Memory B cell (primary cell): Measurements from ENCODE around the gene POLR2C.

Experiments
- ATAC-seq: fragments of 150-1000 bp; cut with Tn5 transposase; 2 replicates; pipeline ENCODE4 v1.10.0; 2021; ENCODE audit warnings: low read depth, mild to moderate bottlenecking, moderate library complexity
- DNase-seq, 2 donors: peaks; one replicate each; pipeline ENCODE4 v3.0.0; 2022; ENCODE audit warnings: low spot score in 2 of 2
- H3K27ac Mint-ChIP-seq: one replicate; pipeline ENCODE4 v1.8.0; 2022; ENCODE audit warnings: mild to moderate bottlenecking, moderate library complexity, mixed read lengths
- H3K27me3 Mint-ChIP-seq: one replicate; pipeline ENCODE4 v1.8.0; 2022; ENCODE audit warnings: mixed read lengths
- H3K36me3 Mint-ChIP-seq: one replicate; pipeline ENCODE4 v1.8.0; 2022; ENCODE audit warnings: mild to moderate bottlenecking, mixed read lengths
- H3K4me1 Mint-ChIP-seq: one replicate; pipeline ENCODE4 v1.8.0; 2022; ENCODE audit warnings: mixed read lengths
- H3K4me3 Mint-ChIP-seq: one replicate; pipeline ENCODE4 v1.8.0; 2022; ENCODE audit warnings: mild to moderate bottlenecking, moderate library complexity, mixed read lengths
- H3K9me3 Mint-ChIP-seq: one replicate; pipeline ENCODE4 v1.8.0; 2022; ENCODE audit warnings: mixed read lengths

Gene POLR2C

DNA sequence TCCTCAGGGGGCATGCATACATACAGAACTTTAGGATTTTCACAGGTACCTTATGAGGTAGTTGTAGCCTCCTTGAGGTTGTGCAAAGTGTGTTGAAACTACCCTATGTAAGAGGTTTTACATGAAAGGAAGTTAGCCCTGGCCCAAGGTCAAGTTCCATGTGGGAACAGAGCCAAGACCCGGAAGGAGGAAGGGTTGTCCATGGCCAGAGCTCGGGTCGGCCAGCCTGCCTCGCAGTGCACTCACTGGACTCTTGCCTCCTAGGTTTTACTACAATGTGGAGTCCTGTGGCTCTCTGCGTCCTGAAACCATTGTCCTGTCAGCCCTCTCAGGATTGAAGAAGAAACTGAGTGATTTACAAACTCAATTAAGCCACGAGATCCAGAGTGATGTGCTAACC, 8.2 kb downstream of the POLR2C start:
- H3K36me3 Mint-ChIP-seq, result peaks cover 32% of the 10 kb centered on the region
- DNase-seq, result no peak
- no peak overlapping the region for H3K27ac Mint-ChIP-seq

DNA sequence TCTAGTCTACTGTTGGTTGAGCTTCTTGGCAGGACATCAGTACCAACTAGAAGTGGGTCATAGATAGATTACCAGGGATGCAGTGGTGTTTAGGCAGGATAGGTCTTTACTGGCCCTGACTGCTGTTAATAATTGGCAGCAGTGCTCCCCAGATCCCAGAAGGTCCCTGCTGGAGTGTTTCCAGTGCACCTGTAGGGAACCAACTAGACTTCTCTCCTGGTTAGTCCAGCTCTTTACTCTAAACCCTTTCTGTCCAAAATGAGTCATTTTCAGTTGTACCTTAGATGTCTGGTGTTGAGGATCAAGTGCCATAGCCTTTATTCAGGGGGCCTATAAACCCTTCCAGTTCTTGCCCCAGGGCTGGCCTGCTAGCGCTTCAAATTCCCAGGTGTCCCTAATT, 8.7 kb downstream of the POLR2C start:
- ATAC-seq, result no peak

More for the DNA sequence above, 8.2 kb downstream of the POLR2C start:
- H3K4me1 Mint-ChIP-seq, result peaks cover 8% of the 10 kb centered on the region
- no peak overlapping the region for H3K4me3 Mint-ChIP-seq
- no peaks in the 10 kb centered on the region for H3K9me3 Mint-ChIP-seq
- no peak for ATAC-seq
- H3K27me3 Mint-ChIP-seq, result no peaks in the 10 kb centered on the region

DNA sequence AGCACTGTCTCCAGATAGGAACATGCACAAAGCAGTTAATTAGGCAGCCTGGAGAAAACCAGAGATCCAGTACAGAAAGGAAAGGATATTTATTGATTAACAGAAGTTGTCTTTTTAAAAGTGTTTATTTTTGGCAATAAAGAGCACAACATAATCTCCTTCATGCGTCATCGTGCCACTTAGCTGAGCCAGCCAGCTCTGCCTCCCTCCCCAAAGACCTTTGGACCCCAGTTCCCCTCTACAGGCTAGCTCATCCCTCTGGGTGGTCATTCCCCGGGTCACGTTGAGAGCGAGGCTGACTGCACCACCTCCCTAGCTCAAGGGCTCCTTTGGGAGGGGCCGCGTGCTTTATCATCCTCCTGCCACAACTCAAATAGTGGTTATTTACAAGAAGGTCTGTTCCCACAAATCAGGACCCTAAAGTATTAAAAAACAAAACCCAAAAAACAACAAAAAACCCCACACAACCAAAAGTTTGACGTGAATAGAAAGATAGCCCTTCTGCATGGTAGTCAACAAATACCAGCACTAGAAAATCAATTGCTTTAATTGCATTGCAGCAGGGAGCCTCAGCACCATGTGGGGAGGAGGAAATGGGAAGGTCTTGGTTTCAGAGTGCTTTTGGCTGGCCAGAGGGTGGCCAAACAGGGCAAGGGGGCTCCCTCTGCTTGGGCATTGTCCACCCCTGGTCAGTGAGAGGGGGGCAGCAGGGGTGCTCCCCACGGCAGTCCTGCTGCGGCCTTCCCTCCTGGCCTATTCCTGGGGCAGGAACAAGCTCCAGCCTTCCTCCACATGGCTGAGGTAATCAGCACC, 9.6 kb downstream of the POLR2C start:
- H3K4me3 Mint-ChIP-seq, result no peak overlapping the region
- ATAC-seq (no peak), DNase-seq (no peak)
- peak overlapping the region; percentile 7 for H3K27ac Mint-ChIP-seq
- H3K36me3 Mint-ChIP-seq, result peaks cover 27% of the 10 kb centered on the region
- H3K27me3 Mint-ChIP-seq, result no peaks in the 10 kb centered on the region
- H3K4me1 Mint-ChIP-seq, result peaks cover 11% of the 10 kb centered on the region
- H3K9me3 Mint-ChIP-seq, result no peaks in the 10 kb centered on the region

More for the DNA sequence above, 8.7 kb downstream of the POLR2C start:
- Mint-ChIP-seq H3K4me1 (peaks cover 8% of the 10 kb centered on the region), H3K36me3 (peaks cover 27% of the 10 kb centered on the region), H3K27me3 (no peaks in the 10 kb centered on the region), H3K27ac (no peak overlapping the region), H3K4me3 (no peak overlapping the region), H3K9me3 (no peaks in the 10 kb centered on the region)
- no peak for DNase-seq

- Mint-ChIP-seq H3K36me3 (peaks cover 25% of the 10 kb centered on the region), H3K27me3 (no peaks in the 10 kb centered on the region), H3K9me3 (no peaks in the 10 kb centered on the region), H3K4me1 (peaks cover 11% of the 10 kb centered on the region), H3K4me3 (no peak overlapping the region), H3K27ac (no peak overlapping the region)
- DNase-seq, result no peak
- no peak for ATAC-seq
Measured at GRCh38 chr16:57472665-57473060, 10.2 kb downstream of the POLR2C start.

GRCh38 chr16:57473176-57473840, 10.8 kb downstream of the POLR2C start:
- no peaks in the 10 kb centered on the region for H3K9me3 Mint-ChIP-seq
- no peaks in the 10 kb centered on the region for H3K27me3 Mint-ChIP-seq
- peaks cover 13% of the 10 kb centered on the region for H3K4me1 Mint-ChIP-seq
- DNase-seq (no peak), ATAC-seq (no peak)
- peaks cover 22% of the 10 kb centered on the region for H3K36me3 Mint-ChIP-seq
- H3K4me3 Mint-ChIP-seq, result no peak overlapping the region
- no peak overlapping the region for H3K27ac Mint-ChIP-seq

DNA sequence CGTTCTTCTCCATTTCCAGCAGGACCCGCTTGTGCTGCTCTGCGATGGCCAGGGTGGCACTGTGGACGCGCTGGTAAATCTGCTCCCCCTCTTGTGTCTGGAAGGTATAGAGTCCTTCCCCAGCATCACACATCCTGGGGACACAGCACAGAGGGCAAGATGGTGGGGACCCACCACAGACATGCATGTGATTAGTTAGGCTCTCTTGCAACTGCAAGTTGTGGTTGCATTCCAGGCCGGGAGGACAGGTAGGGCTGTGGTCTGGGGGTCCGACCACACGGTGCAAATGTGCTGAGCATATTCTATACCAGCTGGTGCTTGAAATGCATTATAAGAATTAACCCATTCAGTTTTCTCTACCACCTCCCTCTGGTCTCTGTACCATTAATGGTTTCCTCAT, 11.4 kb downstream of the POLR2C start:
- DNase-seq, result no peak
- no peak overlapping the region for H3K4me3 Mint-ChIP-seq

GRCh38 chr16:57474671-57475661, 12.5 kb downstream of the POLR2C start:
- peaks cover 2% of the 10 kb centered on the region for H3K27me3 Mint-ChIP-seq
- ATAC-seq (no peak), DNase-seq (no peak)
- H3K4me3 Mint-ChIP-seq, result no peak overlapping the region
- peaks cover 21% of the 10 kb centered on the region for H3K4me1 Mint-ChIP-seq
- H3K27ac Mint-ChIP-seq, result peak overlapping the region; percentile 73
- H3K9me3 Mint-ChIP-seq, result no peaks in the 10 kb centered on the region
- H3K36me3 Mint-ChIP-seq, result peaks cover 10% of the 10 kb centered on the region

More for the DNA sequence above, 11.4 kb downstream of the POLR2C start:
- no peaks in the 10 kb centered on the region for H3K9me3 Mint-ChIP-seq
- H3K4me1 Mint-ChIP-seq, result peaks cover 18% of the 10 kb centered on the region
- H3K27me3 Mint-ChIP-seq, result no peaks in the 10 kb centered on the region
- no peak overlapping the region for H3K27ac Mint-ChIP-seq
- H3K36me3 Mint-ChIP-seq, result peaks cover 16% of the 10 kb centered on the region
- no peak for ATAC-seq

DNA sequence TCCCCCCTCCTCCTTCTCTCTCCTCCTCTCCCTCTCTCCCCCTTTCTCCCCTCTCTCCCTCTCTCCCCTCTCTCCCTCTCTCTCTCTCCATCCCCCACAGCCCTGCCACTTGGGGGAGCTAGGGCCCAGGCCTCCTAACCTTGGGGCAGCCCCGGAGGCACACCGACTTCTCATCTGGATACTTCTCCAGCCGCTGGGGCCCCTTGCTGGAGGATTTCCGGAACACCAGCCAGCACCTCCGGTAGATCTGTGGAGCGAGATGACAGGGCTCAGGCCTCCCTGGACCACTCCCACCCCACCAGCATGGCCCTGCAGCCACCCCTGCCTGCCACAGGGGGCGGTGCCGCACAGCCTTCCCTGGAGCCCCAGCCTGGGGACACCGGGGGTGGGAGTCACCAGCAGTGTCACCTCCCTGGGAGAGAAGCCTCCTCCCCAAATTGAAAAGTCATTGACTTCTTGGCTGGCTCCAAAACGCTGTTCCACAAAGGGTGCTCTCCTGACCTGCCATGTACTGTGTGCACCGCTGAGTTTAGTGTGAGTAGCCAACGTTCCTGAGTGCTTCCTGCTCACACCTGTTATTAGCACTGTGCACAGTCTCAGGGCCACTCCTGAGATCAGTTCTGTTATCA, 13.3 kb downstream of the POLR2C start:
- H3K9me3 Mint-ChIP-seq, result no peaks in the 10 kb centered on the region
- H3K36me3 Mint-ChIP-seq, result peaks cover 8% of the 10 kb centered on the region
- DNase-seq (peak; percentile 62 to 68), ATAC-seq (peak; percentile 90)
- H3K27me3 Mint-ChIP-seq, result peaks cover 2% of the 10 kb centered on the region
- peaks cover 23% of the 10 kb centered on the region for H3K4me1 Mint-ChIP-seq
- peak overlapping the region; percentile 50 for H3K4me3 Mint-ChIP-seq
- peak overlapping the region; percentile 73 for H3K27ac Mint-ChIP-seq

- ATAC-seq (no peak), DNase-seq (no peak)
- Mint-ChIP-seq H3K4me3 (peak overlapping the region; percentile 18), H3K4me1 (peaks cover 23% of the 10 kb centered on the region), H3K36me3 (peaks cover 3% of the 10 kb centered on the region), H3K9me3 (no peaks in the 10 kb centered on the region), H3K27me3 (peaks cover 4% of the 10 kb centered on the region), H3K27ac (no peak overlapping the region)
Measured at GRCh38 chr16:57476546-57477410, 14.3 kb downstream of the POLR2C start.

GRCh38 chr16:57477531-57478202, 15.2 kb downstream of the POLR2C start:
- no peak for DNase-seq
- ATAC-seq, result no peak
- Mint-ChIP-seq H3K4me1 (peaks cover 23% of the 10 kb centered on the region), H3K9me3 (no peaks in the 10 kb centered on the region), H3K36me3 (no peaks in the 10 kb centered on the region), H3K27me3 (peaks cover 4% of the 10 kb centered on the region), H3K4me3 (no peak overlapping the region), H3K27ac (no peak overlapping the region)

DNA sequence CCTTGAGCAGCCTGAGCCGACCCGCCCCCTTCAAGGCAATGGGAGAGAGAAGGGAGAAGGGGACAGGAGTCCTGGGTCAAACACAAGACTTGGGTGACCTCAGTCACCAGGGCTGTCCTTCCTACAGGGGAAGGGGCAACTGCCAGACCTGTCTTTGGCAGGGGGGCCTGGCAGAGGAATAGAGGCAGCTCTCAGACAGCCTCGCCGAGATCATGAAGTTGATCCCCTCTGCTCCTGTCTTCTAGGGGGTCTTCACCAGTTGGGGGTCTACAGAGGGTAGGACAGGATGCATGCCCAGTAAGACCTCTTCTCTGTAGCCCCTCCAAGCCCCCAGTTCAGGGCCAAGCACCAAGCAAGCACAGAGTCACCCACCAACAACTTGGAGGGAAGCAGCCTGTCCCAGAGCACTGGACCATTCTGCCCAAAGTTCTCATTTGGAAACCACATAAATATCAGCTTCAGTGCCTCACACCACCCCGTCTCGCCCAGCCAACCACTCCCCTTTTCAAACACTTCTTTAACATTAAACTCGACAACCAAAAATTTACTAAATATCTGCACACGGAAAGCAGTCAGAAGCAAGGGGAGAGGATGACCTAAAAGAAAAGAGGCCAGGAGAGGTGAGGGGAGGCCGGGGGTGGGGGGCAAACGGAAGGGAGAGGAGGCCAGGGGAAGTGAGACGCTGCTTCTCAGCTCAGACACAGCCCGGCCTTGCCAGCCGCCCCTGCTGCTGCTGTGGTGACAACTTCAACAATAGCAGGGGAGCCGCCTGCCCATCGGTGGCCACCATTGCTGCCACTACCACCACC, 16.1 kb downstream of the POLR2C start:
- H3K27me3 Mint-ChIP-seq, result peaks cover 4% of the 10 kb centered on the region
- H3K9me3 Mint-ChIP-seq, result no peaks in the 10 kb centered on the region
- DNase-seq (no peak), ATAC-seq (peak; percentile 37)
- peaks cover 23% of the 10 kb centered on the region for H3K4me1 Mint-ChIP-seq
- no peak overlapping the region for H3K27ac Mint-ChIP-seq
- H3K4me3 Mint-ChIP-seq, result peak overlapping the region; percentile 72
- no peaks in the 10 kb centered on the region for H3K36me3 Mint-ChIP-seq
